ENCODE data around the gene TSPAN3. TPM values are rescaled to one million over a fixed set of nuclear protein-coding genes. Genes with fewer than 3 reads are reported as not detected.

TSPAN3 gene
- total RNA-seq, 1 donor from 2014 or later = 98.3 TPM

DNA sequence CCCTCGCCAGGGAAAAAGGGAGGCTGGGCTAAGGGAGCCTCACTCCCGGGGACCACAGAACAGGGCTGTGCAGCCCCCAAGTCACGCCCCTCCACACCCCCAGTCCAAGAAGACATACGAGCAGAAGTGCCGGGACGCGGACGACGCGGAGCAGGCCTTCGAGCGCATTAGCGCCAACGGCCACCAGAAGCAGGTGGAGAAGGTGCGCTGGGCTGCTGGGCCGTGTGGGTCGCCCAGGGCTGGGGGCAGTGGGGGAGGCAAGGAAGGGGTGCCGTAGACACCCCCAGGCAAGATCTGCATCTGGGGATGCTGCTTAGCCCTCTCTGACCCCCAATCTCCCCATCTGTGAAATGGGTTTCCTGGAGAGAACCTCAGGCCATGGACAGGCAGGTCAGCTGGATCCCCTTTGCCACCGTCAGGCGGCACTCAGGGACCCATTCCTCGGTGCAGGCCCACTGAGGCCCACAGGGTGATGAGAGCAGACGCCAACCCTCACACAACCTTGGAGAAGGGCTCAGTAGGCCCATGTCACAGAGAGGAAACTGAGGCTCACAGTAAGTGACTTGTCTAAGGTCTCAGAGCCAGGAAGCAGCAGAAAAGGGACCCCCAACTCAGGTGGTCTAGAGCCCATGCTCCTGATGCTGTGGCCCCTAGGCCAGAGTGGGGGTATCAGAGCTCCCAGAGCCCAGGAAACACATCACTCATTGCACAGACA is 42.3 kb downstream of the TSPAN3 start:
- DNase-seq (ENCODE audit: missing footprints) (peak; percentile 14), ATAC-seq (no peak)
- intact Hi-C loops (cut with DNase I) = no loop called here

DNA sequence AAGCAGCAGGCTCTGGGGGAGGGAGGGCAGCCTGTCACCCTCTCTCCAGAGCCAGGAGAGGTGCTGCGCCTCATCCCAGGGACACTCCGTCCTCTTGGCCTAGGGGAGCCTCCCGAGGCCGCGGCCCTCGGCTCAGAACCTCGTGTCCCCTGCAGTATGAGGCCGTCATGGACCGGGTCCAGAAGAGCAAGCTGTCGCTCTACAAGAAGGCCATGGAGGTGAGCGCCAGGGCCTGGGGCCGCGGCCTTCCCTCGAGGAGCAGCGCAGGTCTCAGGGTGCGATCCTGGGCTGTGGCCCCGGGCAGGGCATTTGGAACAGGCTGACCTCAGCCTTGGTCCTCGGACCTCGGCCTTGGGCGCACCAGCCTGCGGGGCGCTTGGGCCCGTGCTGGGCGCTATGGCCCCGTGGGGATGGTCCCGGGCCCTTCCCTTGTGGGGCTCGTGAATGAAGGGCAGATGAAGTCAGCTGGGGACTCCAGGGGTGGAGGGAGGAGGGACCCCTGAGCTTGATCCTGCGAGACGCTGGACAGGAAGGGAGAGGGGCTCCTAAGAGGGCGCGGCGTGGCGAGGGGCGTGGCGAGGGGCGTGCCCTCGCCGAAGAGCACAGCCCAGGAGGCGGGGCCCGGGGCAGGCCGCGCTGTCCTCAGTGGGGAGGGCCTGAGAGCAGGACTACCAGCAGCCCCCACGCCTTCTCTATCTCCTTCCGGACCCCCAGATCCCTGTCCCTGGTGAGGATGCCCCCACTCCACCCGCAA is 43.0 kb downstream of the TSPAN3 start:
- intact Hi-C loops (cut with DNase I) = no loop called here
- peak; percentile 45 for DNase-seq (ENCODE audit: missing footprints)
- ATAC-seq = peak; percentile 65

- no peak for ATAC-seq
- peak; percentile 45 for DNase-seq (ENCODE audit: missing footprints)
- intact Hi-C loops (cut with DNase I) = no loop called here
These were observed 43.7 kb downstream of the TSPAN3 start for GRCh38 chr15:77027111-77027696.

DNA sequence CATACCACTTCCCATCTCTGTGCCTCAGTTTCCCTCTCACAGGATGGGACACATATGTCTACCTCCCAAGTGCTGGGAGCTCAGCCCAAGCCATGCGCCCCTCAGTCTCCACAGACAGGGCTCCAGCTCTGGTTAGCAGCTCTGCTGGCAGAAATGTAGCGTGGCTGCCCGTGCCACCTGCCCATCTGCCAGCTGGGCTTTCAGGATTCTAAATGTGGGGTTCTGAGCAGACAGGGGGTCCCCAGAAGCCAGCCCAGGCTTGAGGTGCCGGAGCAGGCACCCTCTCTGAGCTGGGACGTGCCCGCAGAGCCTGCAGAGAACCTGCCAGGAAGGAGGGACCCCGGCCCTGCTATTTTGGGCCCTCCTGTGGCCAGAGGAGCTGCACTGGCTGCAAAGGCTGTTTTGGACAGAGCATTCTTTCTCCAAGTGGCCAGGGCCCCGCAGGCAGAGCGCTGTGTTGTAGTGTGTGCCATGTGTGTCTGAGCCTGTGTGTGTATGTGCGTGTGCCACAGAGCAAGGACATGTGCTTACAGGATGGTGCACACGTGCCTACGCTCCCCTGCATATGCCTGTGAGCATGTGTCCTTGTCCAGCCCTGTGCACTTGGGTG is 44.3 kb downstream of the TSPAN3 start:
- no peak for ATAC-seq
- peak; percentile 64 for DNase-seq (ENCODE audit: missing footprints)
- intact Hi-C loops (cut with DNase I) = no loop called here

GRCh38 chr15:77025941-77026411 is 44.9 kb downstream of the TSPAN3 start:
- intact Hi-C loops (cut with DNase I) = loop anchor here (2.0 kb wide), 1 partner anchor 517 kb away; no protein-coding TSS in a partner anchor
- DNase-seq (ENCODE audit: missing footprints) (peak; percentile 40), ATAC-seq (no peak)

DNA sequence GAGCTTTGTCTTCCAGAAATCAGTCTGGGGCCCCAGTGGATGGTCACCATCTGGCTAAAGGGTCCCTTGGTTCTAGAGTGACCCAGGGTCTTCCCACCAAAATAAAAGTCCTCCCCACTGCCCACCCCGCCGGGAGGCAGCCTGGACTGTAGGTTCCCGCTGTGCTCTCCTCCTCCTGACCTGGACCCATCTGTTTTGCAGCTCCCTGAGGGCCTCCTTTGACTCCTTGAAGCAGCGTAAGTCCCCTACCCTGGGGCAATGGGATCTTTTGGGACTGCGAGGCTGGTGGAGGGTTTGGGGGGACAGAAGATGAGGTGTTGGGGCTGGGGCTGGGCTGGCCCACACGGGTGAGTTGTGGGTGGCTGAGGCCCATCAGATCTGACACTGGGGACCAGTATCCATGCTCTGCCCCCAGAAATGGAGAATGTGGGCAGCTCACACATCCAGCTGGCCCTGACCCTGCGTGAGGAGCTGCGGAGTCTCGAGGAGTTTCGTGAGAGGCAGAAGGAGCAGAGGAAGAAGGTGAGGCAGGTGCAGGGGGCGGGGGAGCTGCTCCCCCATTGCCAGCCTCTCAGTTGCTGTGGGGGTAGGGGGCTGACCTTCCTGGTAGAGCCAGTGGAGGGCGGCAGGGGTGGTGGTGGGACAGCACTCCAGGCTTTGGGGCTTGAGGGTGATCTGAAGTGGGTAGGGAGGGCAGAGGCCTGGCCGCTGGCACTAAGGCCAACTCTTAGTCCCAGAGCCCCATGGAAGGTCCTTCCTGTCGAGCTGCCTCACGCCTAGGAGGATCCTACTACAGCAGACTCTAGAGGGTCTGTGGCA is 45.6 kb downstream of the TSPAN3 start:
- ATAC-seq = no peak
- intact Hi-C loops (cut with DNase I) = loop anchor here (2.0 kb wide), 1 partner anchor 518 kb away; no protein-coding TSS in a partner anchor
- peak; percentile 42 for DNase-seq (ENCODE audit: missing footprints)

DNA sequence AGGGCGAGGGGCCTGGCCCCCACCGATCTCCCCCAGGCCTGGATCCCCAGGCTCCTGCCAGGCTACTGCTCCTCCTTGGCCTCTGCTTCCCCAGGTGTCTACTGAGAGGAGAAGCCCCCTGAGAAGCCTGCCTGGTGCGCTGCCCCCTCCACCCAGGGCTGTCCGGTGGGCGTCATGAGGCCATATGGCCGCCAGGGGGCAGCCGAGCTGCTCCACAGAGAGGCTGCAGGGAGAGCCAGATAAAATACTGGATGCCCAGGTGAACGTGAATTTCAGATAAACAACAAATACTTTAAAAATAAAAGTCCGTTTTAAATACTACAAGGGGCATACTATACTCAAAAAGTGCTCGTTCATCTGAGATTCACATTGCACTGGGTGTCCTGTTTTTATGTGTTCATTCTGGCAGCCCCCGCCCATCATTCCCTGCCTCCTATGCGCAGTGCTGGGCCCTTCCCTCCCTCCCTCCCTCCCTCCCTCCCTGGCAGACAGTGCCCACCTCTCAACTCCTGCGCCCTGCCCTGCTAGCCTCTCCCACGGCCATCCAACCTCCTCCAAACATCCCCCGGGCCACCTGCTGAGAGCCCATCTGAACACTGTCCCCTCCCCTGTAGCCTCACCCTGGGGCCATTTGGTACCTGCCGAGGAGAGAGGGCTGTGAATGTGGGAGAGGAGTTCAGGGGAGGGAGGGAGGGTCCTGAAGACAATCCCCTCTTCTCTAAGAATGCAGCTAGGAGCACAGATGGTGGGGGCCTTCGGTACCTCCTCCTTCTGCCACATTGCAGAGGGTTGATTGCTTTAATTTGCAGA is 46.4 kb downstream of the TSPAN3 start:
- peak; percentile 82 for DNase-seq (ENCODE audit: missing footprints)
- peak; percentile 56 for ATAC-seq
- intact Hi-C loops (cut with DNase I) = loop anchor here (2.0 kb wide), 1 partner anchor 518 kb away; no protein-coding TSS in a partner anchor

DNA sequence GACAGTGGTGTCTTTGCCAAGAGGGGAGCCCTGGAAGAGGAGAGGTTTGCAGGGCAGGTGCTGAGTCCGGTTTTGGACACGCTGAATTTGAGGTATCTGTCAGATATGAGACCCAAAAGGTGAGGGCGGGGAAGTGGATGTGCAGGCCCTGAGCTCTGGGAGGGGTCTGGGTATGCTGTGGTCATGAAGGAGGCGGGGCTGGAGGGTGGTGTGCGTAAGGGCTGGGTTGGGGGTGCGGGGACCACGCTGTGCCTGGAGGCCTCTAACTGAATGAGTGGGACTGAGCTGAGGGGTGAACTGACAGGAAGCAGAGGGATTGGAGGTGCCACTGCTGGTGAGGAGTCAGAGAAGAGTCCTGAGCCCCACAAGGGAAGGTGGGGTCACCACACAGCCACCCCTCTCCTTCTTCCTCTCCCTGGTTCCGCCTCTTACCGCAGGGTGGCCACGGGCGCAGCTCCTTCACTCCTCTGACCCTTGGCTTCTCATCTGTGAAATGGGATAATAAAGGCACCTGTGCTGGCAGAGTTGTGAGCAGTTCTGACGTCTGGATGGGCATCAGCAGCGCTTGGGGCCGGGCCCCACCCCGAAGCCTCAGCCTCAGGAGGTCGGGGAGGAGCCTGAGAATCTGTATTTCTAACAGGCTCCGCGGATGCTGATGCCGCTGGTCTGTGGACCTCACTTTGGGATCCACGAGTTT is 47.2 kb downstream of the TSPAN3 start:
- intact Hi-C loops (cut with DNase I) = loop anchor here (2.0 kb wide), 1 partner anchor 519 kb away; no protein-coding TSS in a partner anchor
- ATAC-seq (no peak), DNase-seq (ENCODE audit: missing footprints) (no peak)

DNA sequence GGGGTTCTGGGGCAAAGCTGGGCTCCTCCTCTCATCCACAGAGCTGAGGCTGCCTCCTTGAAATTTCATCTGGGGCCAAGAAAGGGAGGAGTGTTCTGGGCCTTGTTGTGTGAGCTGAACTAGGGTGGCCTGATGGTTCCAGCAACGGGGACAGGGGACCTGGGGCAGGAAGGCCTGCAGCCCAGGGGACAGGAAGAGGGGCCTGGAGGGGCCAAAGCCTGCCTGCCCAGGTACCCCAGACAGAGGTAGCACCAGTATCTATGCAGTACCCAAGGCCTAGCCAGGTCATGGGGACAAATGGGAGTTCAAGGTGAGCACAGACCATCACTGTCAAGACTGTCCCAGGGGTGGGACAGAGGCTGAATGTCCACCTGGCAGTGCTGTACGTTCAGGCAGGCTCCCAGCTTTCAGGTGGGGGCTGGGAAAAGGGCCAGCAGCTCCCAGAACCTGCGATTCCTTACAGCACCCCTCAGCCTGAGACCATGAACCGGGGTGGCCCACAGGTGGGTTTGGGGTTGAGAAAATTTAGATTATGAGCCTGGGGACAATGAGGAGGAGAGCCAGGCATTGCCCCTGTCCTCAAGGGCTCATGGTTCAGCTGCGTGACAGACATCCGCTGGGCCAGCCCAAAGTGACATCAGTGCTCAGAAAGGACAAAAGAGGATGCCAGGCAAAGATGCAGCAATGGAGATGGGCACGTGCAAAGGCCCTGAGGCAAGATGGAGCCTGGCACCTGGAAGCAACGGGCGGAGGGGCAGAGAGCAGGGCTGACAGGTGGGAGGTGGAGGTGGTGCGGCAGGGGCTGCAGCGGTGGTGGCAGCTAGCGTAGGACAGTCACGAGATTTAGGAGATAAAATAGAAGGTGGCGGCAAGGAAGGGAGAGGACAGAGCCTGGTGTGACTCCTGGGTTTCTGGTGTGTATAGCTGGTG is 48.0 kb downstream of the TSPAN3 start:
- ATAC-seq (no peak), DNase-seq (ENCODE audit: missing footprints) (no peak)
- intact Hi-C loops (cut with DNase I) = no loop called here

DNA sequence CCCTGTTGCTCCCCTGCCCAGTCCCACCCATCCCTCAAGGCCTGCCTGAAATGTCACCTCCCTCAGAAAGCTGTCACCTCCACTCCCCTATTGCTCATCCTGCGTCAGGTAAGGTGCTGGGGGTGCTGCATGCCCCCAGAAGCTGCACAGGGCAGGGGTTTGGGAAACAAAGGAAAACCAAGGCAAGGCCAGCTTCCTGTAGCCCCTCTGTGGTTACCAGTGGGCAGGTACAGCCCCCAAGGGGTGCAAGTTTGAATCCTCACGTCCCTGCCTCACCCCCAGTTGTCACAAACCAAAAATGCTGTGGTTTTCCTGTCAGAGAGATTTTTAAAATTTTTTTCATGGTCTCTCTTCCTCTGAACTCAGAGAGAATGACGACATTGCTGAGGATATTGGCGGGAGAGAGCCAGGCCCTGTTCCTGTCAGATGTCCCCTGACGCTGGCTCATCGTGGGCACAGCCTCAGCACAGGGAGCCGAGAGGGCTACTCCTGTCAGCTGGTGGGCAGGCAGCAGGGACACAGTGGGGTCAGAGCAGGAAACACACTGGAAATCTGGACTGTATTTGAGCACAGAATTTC is 49.0 kb downstream of the TSPAN3 start:
- ATAC-seq = no peak
- no peak for DNase-seq (ENCODE audit: missing footprints)
- intact Hi-C loops (cut with DNase I) = no loop called here

GRCh38 chr15:77021088-77021481 is 49.8 kb downstream of the TSPAN3 start:
- intact Hi-C loops (cut with DNase I) = no loop called here
- DNase-seq (ENCODE audit: missing footprints) = no peak
- peak; percentile 69 for ATAC-seq

GRCh38 chr15:77020348-77021087 is 50.4 kb downstream of the TSPAN3 start:
- no peak for ATAC-seq
- no peak for DNase-seq (ENCODE audit: missing footprints)
- intact Hi-C loops (cut with DNase I) = no loop called here

- intact Hi-C loops (cut with DNase I) = no loop called here
- no peak for ATAC-seq
- DNase-seq (ENCODE audit: missing footprints) = no peak
These were observed 51.2 kb downstream of the TSPAN3 start for GRCh38 chr15:77019521-77020331.

GRCh38 chr15:77018796-77019505 is 52.0 kb downstream of the TSPAN3 start:
- intact Hi-C loops (cut with DNase I) = no loop called here
- no peak for ATAC-seq
- no peak for DNase-seq (ENCODE audit: missing footprints)

Data from Right ventricle myocardium inferior (tissue), 1 donor.